ENCODE measurements around the gene DGKQ. TPM values are rescaled to one million over a fixed set of nuclear protein-coding genes. Genes with fewer than 3 reads are reported as not detected.
"Not testable (repeated sequence)": the region's sequence is repeated elsewhere in the genome, so short reads cannot be mapped to it uniquely, and the experiment has no call there.

Gene DGKQ
- total and polyA plus RNA-seq, 9 of the 15 experiments (the other 6 are each of a cell fraction or from before 2014, with no cell fraction given), result 0.17 to 22.0 (median 5.6) TPM

GRCh38 chr4:939508-939907 is 33.9 kb downstream of the DGKQ start:
- H3K36me3 ChIP-seq (ENCODE audit: control insufficient read depth, insufficient read depth, low read length); H3K4me2 ChIP-seq (ENCODE audit: insufficient read depth, low read length); in situ Hi-C loops (cut with MboI); H4K20me1 ChIP-seq (replicated peaks; ENCODE audit: control insufficient read depth, insufficient read depth, low read length); H3K9ac ChIP-seq (ENCODE audit: insufficient read depth in 1 of 2, low read depth in 2 of 2, low read length in 2 of 2); FAIRE-seq; H3K9me3 ChIP-seq (replicated peaks; ENCODE audit: control insufficient read depth, insufficient read depth, low read depth, low read length); H3K27me3 ChIP-seq (ENCODE audit: control insufficient read depth in 2 of 2, insufficient read depth in 2 of 2, low read length in 2 of 2); BruUV-seq (replicated peaks); H2AFZ ChIP-seq (ENCODE audit: low read depth, low read length); H3K4me3 ChIP-seq; H3K9me1 ChIP-seq (ENCODE audit: control insufficient read depth, insufficient read depth, low read length); CTCF ChIA-PET (ENCODE audit: low intra/inter-chr PET ratio); intact Hi-C loops (cut with micrococcal nuclease); ATAC-seq; H3K4me1 ChIP-seq (replicated peaks in 1 of 2; ENCODE audit: control insufficient read depth in 2 of 2, insufficient read depth in 2 of 2, low read length in 2 of 2); DNase-seq (ENCODE audit: extremely low read depth in 1 of 4, low spot score in 3 of 4); H3K79me2 ChIP-seq (ENCODE audit: control insufficient read depth, insufficient read depth, low read length); H3K27ac ChIP-seq (ENCODE audit: extremely low read depth, low read depth, low read length): not testable (repeated sequence)
- POLR2A ChIA-PET, result interaction anchor here (1.5 kb wide), 1 partner anchor 9 kb away, joined by 6 read pairs; no protein-coding TSS in a partner anchor
- TF ChIP-seq, protein P1, sequence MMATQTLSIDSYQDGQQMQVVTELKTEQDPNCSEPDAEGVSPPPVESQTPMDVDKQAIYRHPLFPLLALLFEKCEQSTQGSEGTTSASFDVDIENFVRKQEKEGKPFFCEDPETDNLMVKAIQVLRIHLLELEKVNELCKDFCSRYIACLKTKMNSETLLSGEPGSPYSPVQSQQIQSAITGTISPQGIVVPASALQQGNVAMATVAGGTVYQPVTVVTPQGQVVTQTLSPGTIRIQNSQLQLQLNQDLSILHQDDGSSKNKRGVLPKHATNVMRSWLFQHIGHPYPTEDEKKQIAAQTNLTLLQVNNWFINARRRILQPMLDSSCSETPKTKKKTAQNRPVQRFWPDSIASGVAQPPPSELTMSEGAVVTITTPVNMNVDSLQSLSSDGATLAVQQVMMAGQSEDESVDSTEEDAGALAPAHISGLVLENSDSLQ (IDR thresholded peaks at IDR 0.05), result peak; percentile 68
- 54% methylated on average over 4 of the region's 4 CpGs for WGBS (ENCODE audit: insufficient coverage, low coverage, missing lambda C conversion rate)

DNA sequence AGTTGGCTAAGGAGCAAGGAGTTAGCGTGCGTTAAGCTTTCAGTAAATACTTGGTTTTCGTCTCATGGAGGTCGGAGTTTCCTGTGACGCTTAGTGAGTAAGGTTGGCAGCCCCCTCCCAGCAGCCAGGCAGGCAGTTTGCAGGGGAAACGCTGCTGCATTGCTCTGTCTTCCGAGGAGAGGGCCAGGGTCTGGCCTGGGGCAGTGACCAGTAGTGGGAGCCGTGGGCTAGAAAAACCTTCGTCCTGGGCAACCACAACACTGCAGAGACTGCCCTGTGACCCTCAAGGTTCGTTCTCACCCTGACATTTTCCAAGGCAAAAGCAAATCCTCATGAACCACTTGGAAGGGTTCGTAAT is 40.7 kb downstream of the DGKQ start:
- H4K20me1 ChIP-seq (replicated peaks; ENCODE audit: control insufficient read depth, insufficient read depth, low read length), result peaks cover 19% of the 10 kb centered on the region; the same call in 1 of the 2 replicates
- peaks cover 11% of the 10 kb centered on the region; the same call in 2 of the 3 replicates for H3K36me3 ChIP-seq (ENCODE audit: control insufficient read depth, insufficient read depth, low read length)
- DNase-seq (ENCODE audit: extremely low read depth in 1 of 4, low spot score in 3 of 4) (peak in 3 of 4 experiments; percentile 45 to 68 (median 66)), ATAC-seq (peak; percentile 77), FAIRE-seq (peak; percentile 48)
- H3K4me1 ChIP-seq (replicated peaks in 1 of 2; ENCODE audit: control insufficient read depth in 2 of 2, insufficient read depth in 2 of 2, low read length in 2 of 2), result peaks cover 13 to 14% of the 10 kb centered on the region in 2 experiments
- peak overlapping the region; percentile 99 for H3K4me3 ChIP-seq
- peak overlapping the region; percentile 92 for H3K4me2 ChIP-seq (ENCODE audit: insufficient read depth, low read length)
- CTCF ChIA-PET (ENCODE audit: low intra/inter-chr PET ratio), result no interaction called here
- WGBS (ENCODE audit: insufficient coverage, low coverage, missing lambda C conversion rate), result 5% methylated on average over 11 of the region's 11 CpGs
- peak overlapping the region; percentile 92 for H2AFZ ChIP-seq (ENCODE audit: low read depth, low read length)
- intact Hi-C loops (cut with micrococcal nuclease) (loop anchor here (2.0 kb wide), 1 partner anchor 54 kb away; the partner anchor contains the start of gene IDUA), in situ Hi-C loops (cut with MboI) (no loop called here)
- no peaks in the 10 kb centered on the region for H3K9me3 ChIP-seq (replicated peaks; ENCODE audit: control insufficient read depth, insufficient read depth, low read depth, low read length)
- BruUV-seq (replicated peaks), result TSS peak; percentile 89
- peak overlapping the region; percentile 88 to 100 for H3K9ac ChIP-seq (ENCODE audit: insufficient read depth in 1 of 2, low read depth in 2 of 2, low read length in 2 of 2)
- POLR2A ChIA-PET, result interaction anchor here (0.6 to 1.7 kb wide), 7 partner anchors 11 to 797 kb away, joined by 3 to 11 read pairs (median 4); no protein-coding TSS in a partner anchor
- no peaks in the 10 kb centered on the region for H3K9me1 ChIP-seq (ENCODE audit: control insufficient read depth, insufficient read depth, low read length)
- no peaks in the 10 kb centered on the region for H3K27me3 ChIP-seq (ENCODE audit: control insufficient read depth in 2 of 2, insufficient read depth in 2 of 2, low read length in 2 of 2)
- H3K79me2 ChIP-seq (ENCODE audit: control insufficient read depth, insufficient read depth, low read length), result peaks cover 54% of the 10 kb centered on the region
- H3K27ac ChIP-seq (ENCODE audit: extremely low read depth, low read depth, low read length), result peak overlapping the region; percentile 93
- TF ChIP-seq ZBED1 (IDR thresholded peaks at IDR 0.05), result no peak
- TF ChIP-seq SAP30 (IDR thresholded peaks at IDR 0.05; ENCODE audit: borderline replicate concordance, insufficient read depth, low read depth, low read length, poor library complexity, severe bottlenecking), result peak; percentile 1
- peak in 1 of 2 experiments; percentile 52; a peak in 2 of 4 replicates for TF ChIP-seq RAD21 (CRISPR knock-in tag; conservative IDR thresholded peaks at IDR 0.05 in 1 of 2, IDR thresholded peaks at IDR 0.05 in 1 of 2)
- TF ChIP-seq, protein P2, sequence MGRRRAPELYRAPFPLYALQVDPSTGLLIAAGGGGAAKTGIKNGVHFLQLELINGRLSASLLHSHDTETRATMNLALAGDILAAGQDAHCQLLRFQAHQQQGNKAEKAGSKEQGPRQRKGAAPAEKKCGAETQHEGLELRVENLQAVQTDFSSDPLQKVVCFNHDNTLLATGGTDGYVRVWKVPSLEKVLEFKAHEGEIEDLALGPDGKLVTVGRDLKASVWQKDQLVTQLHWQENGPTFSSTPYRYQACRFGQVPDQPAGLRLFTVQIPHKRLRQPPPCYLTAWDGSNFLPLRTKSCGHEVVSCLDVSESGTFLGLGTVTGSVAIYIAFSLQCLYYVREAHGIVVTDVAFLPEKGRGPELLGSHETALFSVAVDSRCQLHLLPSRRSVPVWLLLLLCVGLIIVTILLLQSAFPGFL (CRISPR knock-in tag; IDR thresholded peaks at IDR 0.05), result no peak
- no peak for TF ChIP-seq SIN3B (IDR thresholded peaks at IDR 0.05; ENCODE audit: low read depth)
- 0 out of 2 replicates have a peak, but pooled peaks have one; percentile 23 for TF ChIP-seq ZNF431 (CRISPR knock-in tag; IDR thresholded peaks at IDR 0.05)
- no peak for TF ChIP-seq CBX2 (IDR thresholded peaks at IDR 0.05; ENCODE audit: insufficient read depth, low read length, poor library complexity, severe bottlenecking)
